ENCODE results near the gene UHRF1.

GRCh38 chr19:4980838-4981680, 71.8 kb downstream of the UHRF1 start:
- TF ChIP-seq POLR2A (IDR thresholded peaks at IDR 0.05), result no peak
- no peak for TF ChIP-seq CTCF (IDR thresholded peaks at IDR 0.05)
